ENCODE measurements around the gene SNX6.

DNA sequence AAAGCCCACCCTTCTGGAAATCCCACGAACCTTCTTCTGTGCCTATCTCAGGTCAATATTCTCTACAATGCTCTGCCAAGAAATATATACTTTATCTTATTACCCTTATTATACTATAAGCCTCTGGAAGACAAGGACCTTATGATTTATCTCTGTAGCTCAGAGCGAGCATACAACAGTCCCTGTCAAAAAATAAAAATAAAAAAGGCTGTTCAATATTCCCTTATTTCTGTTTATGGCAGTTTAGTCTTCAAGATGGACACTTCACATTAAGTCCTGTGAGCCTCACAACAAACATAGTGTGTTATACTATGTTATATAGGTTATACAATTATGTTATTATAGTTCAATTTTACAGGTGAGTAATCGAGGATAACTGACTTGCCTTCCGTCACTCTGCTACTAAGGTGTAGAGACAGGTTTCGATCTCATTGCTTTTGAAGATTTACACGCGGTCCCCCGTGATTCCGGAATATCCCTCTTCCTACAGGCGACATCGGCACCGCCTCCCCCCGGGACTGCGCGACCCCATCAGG is 91.0 kb downstream of the SNX6 start:
- TF ChIP-seq, protein P1, sequence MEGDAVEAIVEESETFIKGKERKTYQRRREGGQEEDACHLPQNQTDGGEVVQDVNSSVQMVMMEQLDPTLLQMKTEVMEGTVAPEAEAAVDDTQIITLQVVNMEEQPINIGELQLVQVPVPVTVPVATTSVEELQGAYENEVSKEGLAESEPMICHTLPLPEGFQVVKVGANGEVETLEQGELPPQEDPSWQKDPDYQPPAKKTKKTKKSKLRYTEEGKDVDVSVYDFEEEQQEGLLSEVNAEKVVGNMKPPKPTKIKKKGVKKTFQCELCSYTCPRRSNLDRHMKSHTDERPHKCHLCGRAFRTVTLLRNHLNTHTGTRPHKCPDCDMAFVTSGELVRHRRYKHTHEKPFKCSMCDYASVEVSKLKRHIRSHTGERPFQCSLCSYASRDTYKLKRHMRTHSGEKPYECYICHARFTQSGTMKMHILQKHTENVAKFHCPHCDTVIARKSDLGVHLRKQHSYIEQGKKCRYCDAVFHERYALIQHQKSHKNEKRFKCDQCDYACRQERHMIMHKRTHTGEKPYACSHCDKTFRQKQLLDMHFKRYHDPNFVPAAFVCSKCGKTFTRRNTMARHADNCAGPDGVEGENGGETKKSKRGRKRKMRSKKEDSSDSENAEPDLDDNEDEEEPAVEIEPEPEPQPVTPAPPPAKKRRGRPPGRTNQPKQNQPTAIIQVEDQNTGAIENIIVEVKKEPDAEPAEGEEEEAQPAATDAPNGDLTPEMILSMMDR (IDR thresholded peaks at IDR 0.05; ENCODE audit: low read length): no peak
- no peak for TF ChIP-seq EZH2 (IDR thresholded peaks at IDR 0.05; ENCODE audit: borderline replicate concordance, low read length)

Measured in OCI-LY1 (cell line).